Progenitor cell of endocrine pancreas (in vitro differentiated cells): ENCODE measurements around the gene NELFB. TPM values are rescaled to one million over a fixed set of nuclear protein-coding genes. Genes with fewer than 3 reads are reported as not detected.

ENCODE experiments used
- DNase-seq: peaks from one replicate; pipeline ENCODE4 v3.0.0; 2021; ENCODE audit warnings: low spot score; ENCODE audit not compliant: unreplicated experiment
- H3K27ac Mint-ChIP-seq: 2 replicates; pipeline ENCODE4 v1.8.0; 2021; ENCODE audit warnings: mild to moderate bottlenecking, moderate library complexity, mixed read lengths
- H3K27me3 Mint-ChIP-seq: 2 replicates; pipeline ENCODE4 v1.8.0; 2021; ENCODE audit warnings: mixed read lengths
- H3K36me3 Mint-ChIP-seq: 2 replicates; pipeline ENCODE4 v1.8.0; 2022; ENCODE audit warnings: mixed read lengths; ENCODE audit not compliant: insufficient read depth
- H3K4me1 Mint-ChIP-seq: 2 replicates; pipeline ENCODE4 v1.8.0; 2021; ENCODE audit warnings: low read depth, mixed read lengths
- H3K4me3 Mint-ChIP-seq: 2 replicates; pipeline ENCODE4 v1.8.0; 2021; ENCODE audit warnings: low read depth, mild to moderate bottlenecking, moderate library complexity, mixed read lengths
- H3K9me3 Mint-ChIP-seq: 2 replicates; pipeline ENCODE4 v1.8.0; 2021; ENCODE audit warnings: low read depth, mixed read lengths
- CTCF ChIP-seq: fragments of 200-600 bp; sonication (generic); IDR thresholded peaks from one replicate; pipeline ENCODE4 v1.5.0; 2021; ENCODE audit warnings: antibody characterized with exemption, mild to moderate bottlenecking; ENCODE audit not compliant: unreplicated experiment
- total RNA-seq: library from RNA; stranded (reverse); gene quantifications from 2 replicates; pipeline ENCODE4 v1.2.1, GENCODE V29; 2021

NELFB gene
- total RNA-seq, 1 donor from 2014 or later: 62.3 TPM

- Mint-ChIP-seq H3K36me3 (peaks cover 17% of the 10 kb centered on the region), H3K27me3 (no peaks in the 10 kb centered on the region), H3K27ac (no peak overlapping the region), H3K9me3 (no peaks in the 10 kb centered on the region), H3K4me1 (peaks cover 8% of the 10 kb centered on the region), H3K4me3 (no peak overlapping the region)
- DNase-seq: no peak
- TF ChIP-seq CTCF: no peak
These were observed 16.6 kb downstream of the NELFB start for GRCh38 chr9:137271696-137272076.

DNA sequence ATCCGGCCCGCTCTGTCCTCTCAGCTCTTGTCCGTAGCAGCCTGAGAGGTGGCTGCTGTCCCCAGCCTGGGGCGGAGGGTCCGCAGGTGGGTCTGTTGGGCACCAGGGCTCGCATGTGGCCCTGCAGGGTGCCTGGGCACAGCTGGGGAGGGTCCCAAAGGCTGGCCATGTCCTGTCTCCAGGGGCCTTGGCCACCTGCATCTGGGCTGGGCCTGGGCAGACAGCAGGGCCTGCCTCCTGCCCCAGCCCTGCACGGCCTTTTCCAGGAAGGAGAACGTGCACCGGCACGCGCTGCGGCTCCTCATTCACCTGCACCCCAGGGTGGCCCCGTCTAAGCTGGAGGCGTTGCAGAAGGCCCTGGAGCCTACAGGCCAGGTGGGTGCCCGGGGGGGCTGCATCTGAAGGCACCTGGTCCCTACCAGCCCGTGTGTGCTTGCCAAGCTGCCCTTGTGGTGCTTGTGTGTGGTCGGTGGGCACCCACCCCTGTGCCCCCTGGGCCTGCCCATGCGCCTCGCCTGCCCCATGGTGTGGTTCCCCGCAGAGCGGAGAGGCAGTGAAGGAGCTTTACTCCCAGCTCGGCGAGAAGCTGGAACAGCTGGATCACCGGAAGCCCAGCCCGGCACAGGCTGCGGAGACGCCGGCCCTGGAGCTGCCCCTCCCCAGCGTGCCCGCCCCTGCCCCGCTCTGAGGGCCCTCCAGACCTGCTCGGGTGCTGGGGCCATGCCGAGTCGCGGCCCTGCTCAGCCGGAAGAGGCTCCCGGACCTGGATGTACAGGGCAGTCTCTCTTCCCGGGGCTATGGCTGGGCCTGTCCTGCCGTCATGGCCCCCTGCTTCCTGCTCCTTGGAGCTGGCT is 17.3 kb downstream of the NELFB start:
- peaks cover 16% of the 10 kb centered on the region for H3K36me3 Mint-ChIP-seq
- H3K9me3 Mint-ChIP-seq: no peaks in the 10 kb centered on the region
- TF ChIP-seq CTCF: no peak
- H3K4me1 Mint-ChIP-seq: peaks cover 13% of the 10 kb centered on the region
- no peak for DNase-seq
- no peak overlapping the region for H3K27ac Mint-ChIP-seq
- H3K4me3 Mint-ChIP-seq: no peak overlapping the region
- H3K27me3 Mint-ChIP-seq: no peaks in the 10 kb centered on the region

- no peak for TF ChIP-seq CTCF
These were observed 18.0 kb downstream of the NELFB start for GRCh38 chr9:137273095-137273490.

GRCh38 chr9:137273611-137274320 is 18.6 kb downstream of the NELFB start:
- Mint-ChIP-seq H3K27me3 (no peaks in the 10 kb centered on the region), H3K27ac (no peak overlapping the region), H3K4me1 (peaks cover 16% of the 10 kb centered on the region), H3K4me3 (no peak overlapping the region), H3K9me3 (no peaks in the 10 kb centered on the region), H3K36me3 (peaks cover 11% of the 10 kb centered on the region)
- no peak for DNase-seq
- no peak for TF ChIP-seq CTCF

More at GRCh38 chr9:137273095-137273490, 18.0 kb downstream of the NELFB start:
- no peaks in the 10 kb centered on the region for H3K27me3 Mint-ChIP-seq
- peaks cover 16% of the 10 kb centered on the region for H3K4me1 Mint-ChIP-seq
- H3K4me3 Mint-ChIP-seq: no peak overlapping the region
- peaks cover 14% of the 10 kb centered on the region for H3K36me3 Mint-ChIP-seq
- H3K27ac Mint-ChIP-seq: no peak overlapping the region
- DNase-seq: no peak
- no peaks in the 10 kb centered on the region for H3K9me3 Mint-ChIP-seq

DNA sequence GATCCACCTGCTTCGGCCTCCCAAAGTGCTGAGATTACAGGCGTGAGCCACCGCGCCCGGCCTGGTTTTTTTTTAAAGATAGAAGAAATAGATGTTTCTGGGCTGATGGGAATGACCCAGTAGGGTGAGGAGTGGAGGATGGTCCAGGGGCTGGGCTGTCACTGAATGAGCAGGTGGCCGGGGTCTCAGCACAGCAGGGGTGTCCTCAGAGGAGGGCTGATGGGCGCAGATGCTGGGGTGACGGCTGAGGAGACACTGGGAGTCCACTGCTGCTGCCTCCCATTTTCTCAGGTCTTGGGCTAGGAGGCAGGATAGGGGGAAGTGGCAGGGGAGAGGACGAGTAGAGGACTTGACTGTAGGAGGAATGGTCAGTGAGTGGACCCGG is 20.1 kb downstream of the NELFB start:
- TF ChIP-seq CTCF: no peak
- no peak for DNase-seq
- Mint-ChIP-seq H3K27me3 (no peaks in the 10 kb centered on the region), H3K4me3 (no peak overlapping the region), H3K4me1 (peaks cover 16% of the 10 kb centered on the region), H3K9me3 (no peaks in the 10 kb centered on the region), H3K27ac (no peak overlapping the region), H3K36me3 (peaks cover 5% of the 10 kb centered on the region)
